ENCODE measurements around the gene HTR6. TPM values are rescaled to one million over a fixed set of nuclear protein-coding genes. Genes with fewer than 3 reads are reported as not detected.

Gene HTR6
- total RNA-seq, 1 experiment from 2014 or later = 0.10 TPM

DNA sequence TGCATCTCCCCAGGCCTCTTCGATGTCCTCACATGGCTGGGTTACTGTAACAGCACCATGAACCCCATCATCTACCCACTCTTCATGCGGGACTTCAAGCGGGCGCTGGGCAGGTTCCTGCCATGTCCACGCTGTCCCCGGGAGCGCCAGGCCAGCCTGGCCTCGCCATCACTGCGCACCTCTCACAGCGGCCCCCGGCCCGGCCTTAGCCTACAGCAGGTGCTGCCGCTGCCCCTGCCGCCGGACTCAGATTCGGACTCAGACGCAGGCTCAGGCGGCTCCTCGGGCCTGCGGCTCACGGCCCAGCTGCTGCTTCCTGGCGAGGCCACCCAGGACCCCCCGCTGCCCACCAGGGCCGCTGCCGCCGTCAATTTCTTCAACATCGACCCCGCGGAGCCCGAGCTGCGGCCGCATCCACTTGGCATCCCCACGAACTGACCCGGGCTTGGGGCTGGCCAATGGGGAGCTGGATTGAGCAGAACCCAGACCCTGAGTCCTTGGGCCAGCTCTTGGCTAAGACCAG lies 14.3 kb downstream of the HTR6 start:
- intact Hi-C loops (cut with micrococcal nuclease; ENCODE audit: unreplicated experiment) = no loop called here
- no peaks in the 10 kb centered on the region for H3K9me3 ChIP-seq (ENCODE audit: control insufficient read depth, insufficient read depth, low read depth, low read length)
- no TSS peak for BruUV-seq (replicated peaks)
- DNase-seq (ENCODE audit: low read depth, low spot score) = no peak
- no peak overlapping the region for H3K27ac ChIP-seq (ENCODE audit: low read length)
- H3K36me3 ChIP-seq (ENCODE audit: control insufficient read depth, insufficient read depth, low read length) = no peaks in the 10 kb centered on the region
- in situ Hi-C loops (cut with HindIII; ENCODE audit: low pct_unique_long_range_greater_than_20kb, low sequenced_read_pairs) = no loop called here
- TF ChIP-seq POLR2AphosphoS5 (IDR thresholded peaks at IDR 0.05; ENCODE audit: low read depth, low read length) (no peak), SIN3A (IDR thresholded peaks at IDR 0.05; ENCODE audit: borderline replicate concordance, insufficient read depth, low read depth, low read length) (no peak), TCF7L2 (IDR thresholded peaks at IDR 0.05; ENCODE audit: low read depth, low read length) (no peak)
- TF ChIP-seq, protein P1, sequence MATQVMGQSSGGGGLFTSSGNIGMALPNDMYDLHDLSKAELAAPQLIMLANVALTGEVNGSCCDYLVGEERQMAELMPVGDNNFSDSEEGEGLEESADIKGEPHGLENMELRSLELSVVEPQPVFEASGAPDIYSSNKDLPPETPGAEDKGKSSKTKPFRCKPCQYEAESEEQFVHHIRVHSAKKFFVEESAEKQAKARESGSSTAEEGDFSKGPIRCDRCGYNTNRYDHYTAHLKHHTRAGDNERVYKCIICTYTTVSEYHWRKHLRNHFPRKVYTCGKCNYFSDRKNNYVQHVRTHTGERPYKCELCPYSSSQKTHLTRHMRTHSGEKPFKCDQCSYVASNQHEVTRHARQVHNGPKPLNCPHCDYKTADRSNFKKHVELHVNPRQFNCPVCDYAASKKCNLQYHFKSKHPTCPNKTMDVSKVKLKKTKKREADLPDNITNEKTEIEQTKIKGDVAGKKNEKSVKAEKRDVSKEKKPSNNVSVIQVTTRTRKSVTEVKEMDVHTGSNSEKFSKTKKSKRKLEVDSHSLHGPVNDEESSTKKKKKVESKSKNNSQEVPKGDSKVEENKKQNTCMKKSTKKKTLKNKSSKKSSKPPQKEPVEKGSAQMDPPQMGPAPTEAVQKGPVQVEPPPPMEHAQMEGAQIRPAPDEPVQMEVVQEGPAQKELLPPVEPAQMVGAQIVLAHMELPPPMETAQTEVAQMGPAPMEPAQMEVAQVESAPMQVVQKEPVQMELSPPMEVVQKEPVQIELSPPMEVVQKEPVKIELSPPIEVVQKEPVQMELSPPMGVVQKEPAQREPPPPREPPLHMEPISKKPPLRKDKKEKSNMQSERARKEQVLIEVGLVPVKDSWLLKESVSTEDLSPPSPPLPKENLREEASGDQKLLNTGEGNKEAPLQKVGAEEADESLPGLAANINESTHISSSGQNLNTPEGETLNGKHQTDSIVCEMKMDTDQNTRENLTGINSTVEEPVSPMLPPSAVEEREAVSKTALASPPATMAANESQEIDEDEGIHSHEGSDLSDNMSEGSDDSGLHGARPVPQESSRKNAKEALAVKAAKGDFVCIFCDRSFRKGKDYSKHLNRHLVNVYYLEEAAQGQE (IDR thresholded peaks at IDR 0.05; ENCODE audit: insufficient read depth in 1 of 2, low read depth in 2 of 2, low read length in 1 of 2) = no peak
- TF ChIP-seq, protein P2, sequence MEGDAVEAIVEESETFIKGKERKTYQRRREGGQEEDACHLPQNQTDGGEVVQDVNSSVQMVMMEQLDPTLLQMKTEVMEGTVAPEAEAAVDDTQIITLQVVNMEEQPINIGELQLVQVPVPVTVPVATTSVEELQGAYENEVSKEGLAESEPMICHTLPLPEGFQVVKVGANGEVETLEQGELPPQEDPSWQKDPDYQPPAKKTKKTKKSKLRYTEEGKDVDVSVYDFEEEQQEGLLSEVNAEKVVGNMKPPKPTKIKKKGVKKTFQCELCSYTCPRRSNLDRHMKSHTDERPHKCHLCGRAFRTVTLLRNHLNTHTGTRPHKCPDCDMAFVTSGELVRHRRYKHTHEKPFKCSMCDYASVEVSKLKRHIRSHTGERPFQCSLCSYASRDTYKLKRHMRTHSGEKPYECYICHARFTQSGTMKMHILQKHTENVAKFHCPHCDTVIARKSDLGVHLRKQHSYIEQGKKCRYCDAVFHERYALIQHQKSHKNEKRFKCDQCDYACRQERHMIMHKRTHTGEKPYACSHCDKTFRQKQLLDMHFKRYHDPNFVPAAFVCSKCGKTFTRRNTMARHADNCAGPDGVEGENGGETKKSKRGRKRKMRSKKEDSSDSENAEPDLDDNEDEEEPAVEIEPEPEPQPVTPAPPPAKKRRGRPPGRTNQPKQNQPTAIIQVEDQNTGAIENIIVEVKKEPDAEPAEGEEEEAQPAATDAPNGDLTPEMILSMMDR (IDR thresholded peaks at IDR 0.05) = no peak
- peaks cover 2% of the 10 kb centered on the region; the same call in 1 of the 2 replicates for H3K27me3 ChIP-seq (ENCODE audit: control insufficient read depth, insufficient read depth, low read length)
- no peaks in the 10 kb centered on the region for H3K4me1 ChIP-seq (ENCODE audit: control insufficient read depth, insufficient read depth, low read length)
- H3K4me3 ChIP-seq (ENCODE audit: low read depth in 2 of 2, low read length in 2 of 2) = no peak overlapping the region
- ChIA-PET POLR2A (interaction anchor here (0.5 kb wide), 1 partner anchor 19 kb away, joined by 7 read pairs; no protein-coding TSS in a partner anchor), CTCF (no interaction called here)
- ATAC-seq = no peak

DNA sequence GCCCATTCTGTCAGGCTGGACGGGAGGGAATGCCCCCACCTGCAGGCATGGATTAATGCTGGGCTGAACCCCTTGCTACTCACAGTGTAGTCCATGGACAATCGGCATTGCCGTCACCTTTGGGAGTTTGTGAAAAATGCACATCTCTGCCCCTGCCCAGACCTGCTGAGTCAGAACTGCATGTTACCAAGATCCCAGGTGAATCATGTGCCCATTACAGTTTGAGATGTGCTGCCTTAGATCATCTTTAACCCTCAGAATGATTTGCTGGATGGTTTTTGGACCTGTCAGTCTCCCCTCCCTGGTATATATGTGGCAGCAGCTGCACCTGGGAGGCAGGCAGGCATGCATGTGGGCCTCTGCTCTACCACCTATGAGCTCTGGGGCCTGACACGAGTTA lies 15.0 kb downstream of the HTR6 start:
- Histone ChIP-seq H3K4me1 (ENCODE audit: control insufficient read depth, insufficient read depth, low read length) (no peaks in the 10 kb centered on the region), H3K9me3 (ENCODE audit: control insufficient read depth, insufficient read depth, low read depth, low read length) (no peaks in the 10 kb centered on the region), H3K36me3 (ENCODE audit: control insufficient read depth, insufficient read depth, low read length) (no peaks in the 10 kb centered on the region), H3K27me3 (ENCODE audit: control insufficient read depth, insufficient read depth, low read length) (peaks cover 2% of the 10 kb centered on the region; the same call in 1 of the 2 replicates), H3K4me3 (ENCODE audit: low read depth in 2 of 2, low read length in 2 of 2) (no peak overlapping the region), H3K27ac (ENCODE audit: low read length) (no peak overlapping the region)
- DNase-seq (ENCODE audit: low read depth, low spot score) = no peak
- ATAC-seq = no peak
- intact Hi-C loops (cut with micrococcal nuclease; ENCODE audit: unreplicated experiment) (no loop called here), in situ Hi-C loops (cut with HindIII; ENCODE audit: low pct_unique_long_range_greater_than_20kb, low sequenced_read_pairs) (no loop called here)
- TF ChIP-seq, protein P1 (IDR thresholded peaks at IDR 0.05; ENCODE audit: insufficient read depth in 1 of 2, low read depth in 2 of 2, low read length in 1 of 2) = no peak
- no peak for TF ChIP-seq TCF7L2 (IDR thresholded peaks at IDR 0.05; ENCODE audit: low read depth, low read length)
- no peak for TF ChIP-seq POLR2AphosphoS5 (IDR thresholded peaks at IDR 0.05; ENCODE audit: low read depth, low read length)
- TF ChIP-seq, protein P2 (IDR thresholded peaks at IDR 0.05) = no peak
- TF ChIP-seq SIN3A (IDR thresholded peaks at IDR 0.05; ENCODE audit: borderline replicate concordance, insufficient read depth, low read depth, low read length) = no peak
- ChIA-PET CTCF (no interaction called here), POLR2A (interaction anchor here (0.5 to 0.6 kb wide), 2 partner anchors 20 to 200 kb away, joined by 5 to 7 read pairs; no protein-coding TSS in a partner anchor)
- BruUV-seq (replicated peaks) = no TSS peak

All from Panc1 (cell line).